Mammary epithelial cell (primary cell): Measurements from ENCODE around the gene CPA2.

Experiments used
- CTCF ChIP-seq, 2 donors: IDR thresholded peaks in 1 of 2; conservative IDR thresholded peaks in 1 of 2; 2 replicates each; pipeline ENCODE4 v1.5.1; 2011 to 2012; ENCODE audit warnings: inconsistent platforms in 2 of 2, low read length in 2 of 2, mild to moderate bottlenecking in 2 of 2, control low read depth in 1 of 2, low read depth in 1 of 2; ENCODE audit not compliant: insufficient read depth in 1 of 2; ENCODE audit errors: extremely low read depth in 1 of 2
- EZH2 ChIP-seq: IDR thresholded peaks from 2 replicates; pipeline ENCODE4 v1.6.1; 2012; ENCODE audit warnings: low read length, inconsistent platforms, borderline replicate concordance

GRCh38 chr7:130299866-130300265 lies 33.2 kb downstream of the CPA2 start:
- TF ChIP-seq CTCF (conservative IDR thresholded peaks at IDR 0.05 in 1 of 2, IDR thresholded peaks at IDR 0.05 in 1 of 2; ENCODE audit: extremely low read depth in 1 of 2, insufficient read depth in 1 of 2, low read depth in 1 of 2, low read length in 2 of 2) (no peak), EZH2 (no peak)
